Activated CD4-positive, alpha-beta memory T cell treated with anti-CD3 and anti-CD28 coated beads for 36 hours (primary cell): ENCODE results near the gene ZNF207. TPM values are rescaled to one million over a fixed set of nuclear protein-coding genes. Genes with fewer than 3 reads are reported as not detected.
"Not testable (repeated sequence)": the region's sequence is repeated elsewhere in the genome, so short reads cannot be mapped to it uniquely, and the experiment has no call there.

Experiments
- CTCF ChIA-PET: fragments of 350-600 bp; sonication (Branson Sonifier 250); formaldehyde crosslinking; loops from one replicate; lab custom pipeline; 2021; ENCODE audit warnings: antibody characterized with exemption, inconsistent platforms; lab: Charles Lee
- POLR2A ChIA-PET: fragments of 350-600 bp; sonication (Branson Sonifier 250); formaldehyde crosslinking; loops from one replicate; lab custom pipeline; 2021; ENCODE audit warnings: antibody characterized with exemption; lab: Charles Lee
- DNase-seq: peaks from one replicate; pipeline ENCODE4 v3.0.0-alpha.2; 2020
- H3K27ac Mint-ChIP-seq: one replicate; pipeline ENCODE4 v1.8.0; 2021; ENCODE audit warnings: mixed read lengths
- H3K27me3 Mint-ChIP-seq: one replicate; pipeline ENCODE4 v1.8.0; 2021; ENCODE audit warnings: mixed read lengths
- H3K36me3 Mint-ChIP-seq: one replicate; pipeline ENCODE4 v1.8.0; 2021; ENCODE audit warnings: mixed read lengths
- H3K4me1 Mint-ChIP-seq: one replicate; pipeline ENCODE4 v1.8.0; 2021; ENCODE audit warnings: low read depth, mixed read lengths
- H3K4me3 Mint-ChIP-seq: one replicate; pipeline ENCODE4 v1.8.0; 2021; ENCODE audit warnings: mild to moderate bottlenecking, mixed read lengths
- H3K9me3 Mint-ChIP-seq: one replicate; pipeline ENCODE4 v1.8.0; 2021; ENCODE audit warnings: mixed read lengths
- intact Hi-C: fragments of 100-400 bp; cut with micrococcal nuclease; formaldehyde crosslinking; loops from one replicate; pipeline ENCODE4 v1.15.1; 2023
- total RNA-seq, 2 experiments: library from RNA; stranded (reverse); gene quantifications; one replicate each; pipeline ENCODE4 v1.2.3, GENCODE V29; 2021

The ZNF207 gene
- total RNA-seq, 2 experiments from 2014 or later = 192 to 209 TPM

- Mint-ChIP-seq H3K36me3 (peaks cover 20% of the 10 kb centered on the region), H3K27me3 (no peaks in the 10 kb centered on the region), H3K4me1 (peaks cover 17% of the 10 kb centered on the region), H3K4me3 (no peak overlapping the region), H3K9me3 (no peaks in the 10 kb centered on the region), H3K27ac (no peak overlapping the region)
- CTCF ChIA-PET = interaction anchor here (1.3 kb wide), 1 partner anchor 126 kb away, joined by 4 read pairs; no protein-coding TSS in a partner anchor
- POLR2A ChIA-PET = no interaction called here
- intact Hi-C loops = no loop called here
- DNase-seq = no peak
These were observed 14.3 kb upstream of the ZNF207 start for GRCh38 chr17:32335687-32336086.

- CTCF ChIA-PET = interaction anchor here (0.6 to 2.2 kb wide), 7 partner anchors 9 to 432 kb away, joined by 3 to 9 read pairs (median 4); partner anchors contain the start of gene PSMD11
- DNase-seq = peak; percentile 73
These were observed 8.7 kb upstream of the ZNF207 start for GRCh38 chr17:32341141-32341856.

GRCh38 chr17:32341857-32342602 lies 7.9 kb upstream of the ZNF207 start, which contains the start of gene C17orf75:
C17orf75 (minus strand) TSS chr17:32342173; CDS start chr17:32342139, 34 bp downstream.
- Mint-ChIP-seq H3K27me3 (no peaks in the 10 kb centered on the region), H3K9me3 (no peaks in the 10 kb centered on the region), H3K27ac (peak within 1 kb of the TSS; percentile 87), H3K36me3 (peaks cover 9% of the 10 kb centered on the region), H3K4me1 (peaks cover 20% of the 10 kb centered on the region), H3K4me3 (peak within 1 kb of the TSS; percentile 83)
- ChIA-PET POLR2A (interaction anchor here (2.2 kb wide), 1 partner anchor 9 kb away, joined by 10 read pairs; no protein-coding TSS in a partner anchor), CTCF (interaction anchor here (1.4 to 2.2 kb wide), 2 partner anchors 8 to 102 kb away, joined by 4 to 7 read pairs; partner anchors contain the start of gene PSMD11)
- intact Hi-C loops = loop anchor here (1.0 kb wide), 1 partner anchor 8 kb away; the partner anchor contains the start of gene ZNF207
- DNase-seq = peak; percentile 87

More at GRCh38 chr17:32341141-32341856, 8.7 kb upstream of the ZNF207 start:
- peaks cover 20% of the 10 kb centered on the region for H3K4me1 Mint-ChIP-seq
- POLR2A ChIA-PET = interaction anchor here (0.6 to 2.2 kb wide), 3 partner anchors 10 to 104 kb away, joined by 3 to 10 read pairs (median 3); no protein-coding TSS in a partner anchor
- H3K27ac Mint-ChIP-seq = peak overlapping the region; percentile 87
- no peaks in the 10 kb centered on the region for H3K27me3 Mint-ChIP-seq
- H3K36me3 Mint-ChIP-seq = peaks cover 9% of the 10 kb centered on the region
- peak overlapping the region; percentile 83 for H3K4me3 Mint-ChIP-seq
- no peaks in the 10 kb centered on the region for H3K9me3 Mint-ChIP-seq
- intact Hi-C loops = loop anchor here (1.0 kb wide), 1 partner anchor 9 kb away; the partner anchor contains the start of gene ZNF207

GRCh38 chr17:32342603-32343325 lies 7.2 kb upstream of the ZNF207 start:
- peak overlapping the region; percentile 83 for H3K4me3 Mint-ChIP-seq
- H3K36me3 Mint-ChIP-seq = peaks cover 8% of the 10 kb centered on the region
- peaks cover 20% of the 10 kb centered on the region for H3K4me1 Mint-ChIP-seq
- no peaks in the 10 kb centered on the region for H3K9me3 Mint-ChIP-seq
- no peaks in the 10 kb centered on the region for H3K27me3 Mint-ChIP-seq
- intact Hi-C loops = no loop called here
- ChIA-PET POLR2A (interaction anchor here (2.2 kb wide), 1 partner anchor 8 kb away, joined by 10 read pairs; no protein-coding TSS in a partner anchor), CTCF (no interaction called here)
- no peak for DNase-seq
- H3K27ac Mint-ChIP-seq = peak overlapping the region; percentile 87

GRCh38 chr17:32345951-32346600 lies 3.9 kb upstream of the ZNF207 start:
- no peak overlapping the region for H3K27ac Mint-ChIP-seq
- no peaks in the 10 kb centered on the region for H3K27me3 Mint-ChIP-seq
- POLR2A ChIA-PET = no interaction called here
- intact Hi-C loops = no loop called here
- no peak for DNase-seq
- CTCF ChIA-PET = no interaction called here
- H3K4me3 Mint-ChIP-seq = no peak overlapping the region
- peaks cover 13% of the 10 kb centered on the region for H3K36me3 Mint-ChIP-seq
- H3K4me1 Mint-ChIP-seq = peaks cover 17% of the 10 kb centered on the region
- H3K9me3 Mint-ChIP-seq = no peaks in the 10 kb centered on the region

GRCh38 chr17:32348483-32348800 lies 1.5 kb upstream of the ZNF207 start:
- peaks cover 30% of the 10 kb centered on the region for H3K36me3 Mint-ChIP-seq
- CTCF ChIA-PET = interaction anchor here (1.4 kb wide), 2 partner anchors 18 to 96 kb away, joined by 3 to 6 read pairs; partner anchors contain the start of gene PSMD11
- POLR2A ChIA-PET = interaction anchor here (0.7 kb wide), 1 partner anchor 9 kb away, joined by 3 read pairs; no protein-coding TSS in a partner anchor
- peak overlapping the region; percentile 99 for H3K4me3 Mint-ChIP-seq
- no peak for DNase-seq
- peaks cover 14% of the 10 kb centered on the region for H3K4me1 Mint-ChIP-seq
- H3K27me3 Mint-ChIP-seq = no peaks in the 10 kb centered on the region
- no peaks in the 10 kb centered on the region for H3K9me3 Mint-ChIP-seq
- intact Hi-C loops = no loop called here
- no peak overlapping the region for H3K27ac Mint-ChIP-seq

- peak overlapping the region; percentile 99 for H3K4me3 Mint-ChIP-seq
- CTCF ChIA-PET = interaction anchor here (1.2 to 1.4 kb wide), 2 partner anchors 95 to 211 kb away, joined by 3 to 6 read pairs; partner anchors contain the start of gene PSMD11
- peaks cover 21% of the 10 kb centered on the region for H3K4me1 Mint-ChIP-seq
- peaks cover 38% of the 10 kb centered on the region for H3K36me3 Mint-ChIP-seq
- POLR2A ChIA-PET = no interaction called here
- no peaks in the 10 kb centered on the region for H3K9me3 Mint-ChIP-seq
- peak; percentile 26 for DNase-seq
- peak overlapping the region; percentile 100 for H3K27ac Mint-ChIP-seq
- H3K27me3 Mint-ChIP-seq = no peaks in the 10 kb centered on the region
- intact Hi-C loops = no loop called here
These were observed 479 bp upstream of the ZNF207 start for GRCh38 chr17:32349503-32349853.

GRCh38 chr17:32350666-32351418 lies 885 bp downstream of the ZNF207 start:
- H3K36me3 Mint-ChIP-seq = peaks cover 52% of the 10 kb centered on the region
- H3K4me1 Mint-ChIP-seq = peaks cover 33% of the 10 kb centered on the region
- DNase-seq = peak; percentile 51
- H3K4me3 Mint-ChIP-seq = peak overlapping the region; percentile 99
- ChIA-PET CTCF (interaction anchor here (0.6 to 1.8 kb wide), 7 partner anchors 10 to 213 kb away, joined by 3 to 10 read pairs (median 4); partner anchors contain the start of gene PSMD11), POLR2A (interaction anchor here (0.6 to 2.0 kb wide), 5 partner anchors 9 to 136 kb away, joined by 3 to 10 read pairs (median 3); partner anchors contain the start of genes C17orf75, CDK5R1 and PSMD11)
- H3K27me3 Mint-ChIP-seq = no peaks in the 10 kb centered on the region
- peak overlapping the region; percentile 100 for H3K27ac Mint-ChIP-seq
- intact Hi-C loops = loop anchor here (1.0 to 5.0 kb wide), 3 partner anchors 10 to 171 kb away; partner anchors contain the start of gene PSMD11
- H3K9me3 Mint-ChIP-seq = no peaks in the 10 kb centered on the region

GRCh38 chr17:32352734-32353133 lies 2.8 kb downstream of the ZNF207 start:
- H3K27ac Mint-ChIP-seq, H3K27me3 Mint-ChIP-seq, H3K9me3 Mint-ChIP-seq, DNase-seq, POLR2A ChIA-PET: not testable (repeated sequence)
- Mint-ChIP-seq H3K36me3 (peaks cover 58% of the 10 kb centered on the region), H3K4me3 (peak overlapping the region; percentile 99), H3K4me1 (peaks cover 39% of the 10 kb centered on the region)
- intact Hi-C loops = loop anchor here (5.0 kb wide), 1 partner anchor 170 kb away; no protein-coding TSS in a partner anchor
- CTCF ChIA-PET = interaction anchor here (1.5 kb wide), 1 partner anchor 110 kb away, joined by 5 read pairs; no protein-coding TSS in a partner anchor

- ChIA-PET POLR2A (no interaction called here), CTCF (interaction anchor here (1.7 kb wide), 1 partner anchor 10 kb away, joined by 3 read pairs; no protein-coding TSS in a partner anchor)
- H3K27me3 Mint-ChIP-seq = no peaks in the 10 kb centered on the region
- peaks cover 41% of the 10 kb centered on the region for H3K4me1 Mint-ChIP-seq
- H3K36me3 Mint-ChIP-seq = peaks cover 61% of the 10 kb centered on the region
- intact Hi-C loops = no loop called here
- DNase-seq = no peak
- peak overlapping the region; percentile 18 for H3K27ac Mint-ChIP-seq
- peak overlapping the region; percentile 0 for H3K4me3 Mint-ChIP-seq
- H3K9me3 Mint-ChIP-seq = no peaks in the 10 kb centered on the region
These were observed 5.9 kb downstream of the ZNF207 start for GRCh38 chr17:32355649-32356377.
